Testis (tissue), 3 donors: Measurements from ENCODE around the gene TCERG1L. TPM values are rescaled to one million over a fixed set of nuclear protein-coding genes. Genes with fewer than 3 reads are reported as not detected.
"Not testable (repeated sequence)": the region's sequence is repeated elsewhere in the genome, so short reads cannot be mapped to it uniquely, and the experiment has no call there.

Experiments used
- DNase-seq: peaks from one replicate; pipeline ENCODE4 v3.0.0-alpha.2; 2019
- H3K27ac ChIP-seq, 2 donors: fragments of 200-600 bp; sonication (generic); one replicate each; pipeline ENCODE4 v1.5.1; 2019
- H3K27me3 ChIP-seq: fragments of 200-600 bp; sonication (generic); one replicate; pipeline ENCODE4 v1.5.1; 2019
- H3K36me3 ChIP-seq: fragments of 200-600 bp; sonication (generic); one replicate; pipeline ENCODE4 v1.5.1; 2017; ENCODE audit warnings: low read depth; ENCODE audit errors: missing control alignments
- H3K4me1 ChIP-seq: fragments of 200-600 bp; sonication (generic); one replicate; pipeline ENCODE4 v1.5.1; 2019
- H3K4me3 ChIP-seq, 2 donors: fragments of 200-600 bp; sonication (generic); one replicate each; pipeline ENCODE4 v1.5.1; 2017 to 2019
- H3K9me3 ChIP-seq: fragments of 200-600 bp; sonication (generic); one replicate; pipeline ENCODE4 v1.5.1; 2017
- CTCF ChIP-seq, 3 experiments: fragments of 450-650 bp in 2 of 3; fragments of 200-600 bp in 1 of 3; sonication (generic) in 1 of 3; IDR thresholded peaks; one replicate each; pipeline ENCODE4 v1.5.1; 2016 to 2019; ENCODE audit warnings: antibody characterized with exemption in 3 of 3, mild to moderate bottlenecking in 2 of 3, moderate library complexity in 1 of 3
- POLR2A ChIP-seq: fragments of 450-650 bp; IDR thresholded peaks from one replicate; pipeline ENCODE4 v1.6.1; 2017; ENCODE audit warnings: antibody characterized with exemption, mild to moderate bottlenecking, moderate library complexity
- WGBS, 2 donors: methylation state at CpG; one replicate each; pipeline ENCODE4 v1.1.5; 2018; 5-methylcytosine and 5-hydroxymethylcytosine counted together
- intact Hi-C: fragments of 100-400 bp; cut with DNase I; formaldehyde crosslinking; loops from one replicate; pipeline ENCODE4 v1.15.1; 2023; ENCODE audit warnings: low total_unique reads
- polyA plus RNA-seq: library from polyadenylated mRNA; stranded (reverse); fragments of 350-450 nt; fragmentation: Illumina TruSeq; extraction: RNeasy Lipid Tissue Mini Kit (QIAGEN cat#74804); gene quantifications from one replicate; pipeline ENCODE4 v1.2.3, GENCODE V29; 2014; ENCODE audit warnings: low read depth, low replicate concordance; ENCODE audit not compliant: insufficient read depth
- total RNA-seq, 2 donors: library from RNA; depleted of rRNA; stranded (reverse); fragments of >200 nt; gene quantifications; one replicate each; pipeline ENCODE4 v1.2.3, GENCODE V29; 2016

The TCERG1L gene
- total and polyA plus RNA-seq, 3 donors from 2014 or later: 3.0 to 8.3 (median 7.7) TPM

GRCh38 chr10:131177431-131178327, 133.8 kb downstream of the TCERG1L start:
- intact Hi-C loops: no loop called here
- Histone ChIP-seq H3K27ac (no peak overlapping the region), H3K4me1 (peaks cover 10% of the 10 kb centered on the region), H3K27me3 (no peaks in the 10 kb centered on the region), H3K4me3 (no peak overlapping the region), H3K36me3 (no peaks in the 10 kb centered on the region), H3K9me3 (no peaks in the 10 kb centered on the region)
- peak; percentile 57 for DNase-seq
- 49 to 52% methylated on average over 30 to 31 of the region's 31 CpGs for WGBS, 2 donors
- no peak for TF ChIP-seq POLR2A
- no peak for TF ChIP-seq CTCF (IDR thresholded peaks at IDR 0.05)

DNA sequence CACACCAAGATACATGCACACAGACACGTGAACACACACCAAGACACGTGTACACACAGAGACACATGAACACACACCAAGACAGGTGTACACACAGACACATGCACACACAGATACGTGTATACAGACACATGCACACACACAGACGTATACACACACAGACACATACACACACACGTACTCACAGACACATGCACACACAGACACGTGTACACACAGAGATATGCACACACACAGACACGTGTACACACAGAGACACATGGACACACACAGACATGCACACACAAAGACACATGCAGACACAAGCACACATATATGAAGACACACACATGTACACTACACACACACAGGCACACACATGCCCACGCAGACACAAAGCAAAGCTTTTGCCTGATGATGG, 134.6 kb downstream of the TCERG1L start:
- Histone ChIP-seq H3K9me3 (no peaks in the 10 kb centered on the region), H3K4me3 (no peak overlapping the region), H3K27ac (no peak overlapping the region), H3K4me1 (peaks cover 10% of the 10 kb centered on the region), H3K27me3 (no peaks in the 10 kb centered on the region), H3K36me3 (no peaks in the 10 kb centered on the region)
- WGBS, 2 donors: 71 to 75% methylated on average over 7 to 8 of the region's 8 CpGs
- intact Hi-C loops: no loop called here
- no peak for TF ChIP-seq CTCF (IDR thresholded peaks at IDR 0.05)
- TF ChIP-seq POLR2A: no peak
- no peak for DNase-seq

DNA sequence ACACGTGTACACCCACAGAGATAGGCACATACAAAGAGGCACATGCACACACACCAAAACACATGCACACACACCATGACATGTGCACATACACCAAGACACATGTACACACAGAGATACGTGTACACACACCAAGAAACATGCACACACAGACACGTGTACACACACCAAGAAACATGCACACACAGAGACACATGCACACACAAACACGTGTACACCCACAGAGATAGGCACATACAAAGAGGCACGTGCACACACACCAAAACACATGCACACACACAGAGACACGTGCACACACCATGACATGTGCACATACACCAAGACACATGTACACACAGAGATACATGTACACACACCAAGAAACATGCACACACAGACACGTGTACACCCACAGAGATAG, 135.2 kb downstream of the TCERG1L start:
- H3K36me3 ChIP-seq, H3K27ac ChIP-seq, H3K27me3 ChIP-seq, H3K9me3 ChIP-seq, intact Hi-C loops, H3K4me3 ChIP-seq: not testable (repeated sequence)
- peak; percentile 9 for DNase-seq
- WGBS, 2 donors: 65 to 73% methylated on average over 7 of the region's 7 CpGs
- peaks cover 10% of the 10 kb centered on the region for H3K4me1 ChIP-seq

DNA sequence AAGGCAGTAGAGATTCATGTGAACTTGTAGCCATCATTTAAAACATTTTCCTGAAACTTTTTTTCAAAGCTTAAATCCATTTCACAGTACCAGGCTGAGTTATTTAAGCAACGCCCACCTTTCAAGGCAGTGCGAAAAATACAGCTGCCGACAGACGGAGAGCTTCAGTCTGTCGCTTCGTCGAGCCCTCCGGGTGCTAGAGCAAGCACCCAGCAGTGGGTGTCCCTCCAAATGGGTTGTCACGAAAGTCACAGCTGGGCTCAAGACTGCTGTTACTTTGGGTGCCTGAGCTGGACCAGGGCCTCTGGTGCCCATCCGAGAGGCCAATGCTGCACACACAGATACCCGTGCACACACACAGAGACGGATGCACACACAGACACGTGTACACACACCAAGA, 135.6 kb downstream of the TCERG1L start:
- intact Hi-C loops: no loop called here
- Histone ChIP-seq H3K4me3 (no peak overlapping the region), H3K36me3 (no peaks in the 10 kb centered on the region), H3K4me1 (peaks cover 10% of the 10 kb centered on the region), H3K27me3 (no peaks in the 10 kb centered on the region), H3K27ac (no peak overlapping the region), H3K9me3 (no peaks in the 10 kb centered on the region)
- TF ChIP-seq CTCF (IDR thresholded peaks at IDR 0.05) (no peak), POLR2A (no peak)
- DNase-seq: no peak
- 76 to 87% methylated on average over 13 of the region's 13 CpGs for WGBS, 2 donors

GRCh38 chr10:131174651-131175540, 136.6 kb downstream of the TCERG1L start:
- Histone ChIP-seq H3K4me3 (no peak overlapping the region), H3K27ac (no peak overlapping the region), H3K36me3 (no peaks in the 10 kb centered on the region), H3K4me1 (peaks cover 10% of the 10 kb centered on the region), H3K27me3 (no peaks in the 10 kb centered on the region), H3K9me3 (no peaks in the 10 kb centered on the region)
- no peak for TF ChIP-seq POLR2A
- TF ChIP-seq CTCF (IDR thresholded peaks at IDR 0.05): no peak
- intact Hi-C loops: no loop called here
- 81 to 90% methylated on average over 10 to 15 of the region's 15 CpGs for WGBS, 2 donors
- peak; percentile 8 for DNase-seq
